ENCODE measurements around the gene SLC12A2. TPM values are rescaled to one million over a fixed set of nuclear protein-coding genes. Genes with fewer than 3 reads are reported as not detected.

The SLC12A2 gene
- total and polyA plus RNA-seq, 2 experiments from 2014 or later = 8.1 to 21.3 TPM

DNA sequence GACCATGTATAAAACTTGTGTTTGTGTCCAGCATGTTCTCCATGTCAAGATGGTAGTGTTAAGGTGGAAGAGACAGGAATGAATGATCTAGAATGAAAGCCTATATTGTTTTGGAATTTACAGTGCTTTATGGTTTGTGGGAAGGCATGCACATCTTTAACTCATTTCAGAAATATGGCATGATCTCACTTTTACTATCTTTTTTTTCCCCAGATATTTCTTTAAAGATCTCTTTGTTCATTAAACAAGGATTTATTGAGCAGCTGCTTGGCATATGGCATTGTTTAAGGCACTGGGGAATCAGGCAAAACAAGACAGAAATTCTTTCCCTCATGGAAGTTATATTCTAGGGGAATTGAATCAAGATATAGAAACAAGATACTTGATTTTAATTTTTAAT, 51.7 kb downstream of the SLC12A2 start (continued):
- TF ChIP-seq CREB1 (CRISPR knock-in tag; IDR thresholded peaks at IDR 0.05; ENCODE audit: low read depth) (no peak), ZNF331 (CRISPR knock-in tag; IDR thresholded peaks at IDR 0.05; ENCODE audit: low read depth) (no peak)
- TF ChIP-seq, protein P1, sequence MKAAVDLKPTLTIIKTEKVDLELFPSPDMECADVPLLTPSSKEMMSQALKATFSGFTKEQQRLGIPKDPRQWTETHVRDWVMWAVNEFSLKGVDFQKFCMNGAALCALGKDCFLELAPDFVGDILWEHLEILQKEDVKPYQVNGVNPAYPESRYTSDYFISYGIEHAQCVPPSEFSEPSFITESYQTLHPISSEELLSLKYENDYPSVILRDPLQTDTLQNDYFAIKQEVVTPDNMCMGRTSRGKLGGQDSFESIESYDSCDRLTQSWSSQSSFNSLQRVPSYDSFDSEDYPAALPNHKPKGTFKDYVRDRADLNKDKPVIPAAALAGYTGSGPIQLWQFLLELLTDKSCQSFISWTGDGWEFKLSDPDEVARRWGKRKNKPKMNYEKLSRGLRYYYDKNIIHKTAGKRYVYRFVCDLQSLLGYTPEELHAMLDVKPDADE (IDR thresholded peaks at IDR 0.05) = no peak

DNA sequence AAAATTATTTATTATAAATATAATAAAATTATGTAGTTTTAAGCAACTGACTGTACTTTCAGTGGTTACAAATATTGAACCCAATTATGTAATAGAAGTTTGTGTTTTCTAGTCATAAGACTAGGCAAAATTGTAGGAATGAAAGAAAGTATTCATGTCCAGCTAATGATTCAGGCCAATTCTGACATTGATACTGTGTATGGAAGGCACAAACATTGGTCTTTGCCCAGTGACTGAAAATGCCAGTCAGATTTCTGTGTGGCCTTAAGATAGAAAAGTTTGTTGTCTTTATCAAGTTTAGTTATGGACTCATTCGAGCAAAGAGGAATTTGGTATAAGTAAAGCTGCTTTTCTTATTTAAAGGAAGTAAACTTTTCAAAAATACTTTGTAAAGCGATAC, 60.3 kb downstream of the SLC12A2 start:
- H3K27ac Mint-ChIP-seq = no peak overlapping the region
- no peak overlapping the region for H3K4me2 ChIP-seq
- H3K4me1 ChIP-seq (ENCODE audit: insufficient read depth) = no peaks in the 10 kb centered on the region

DNA sequence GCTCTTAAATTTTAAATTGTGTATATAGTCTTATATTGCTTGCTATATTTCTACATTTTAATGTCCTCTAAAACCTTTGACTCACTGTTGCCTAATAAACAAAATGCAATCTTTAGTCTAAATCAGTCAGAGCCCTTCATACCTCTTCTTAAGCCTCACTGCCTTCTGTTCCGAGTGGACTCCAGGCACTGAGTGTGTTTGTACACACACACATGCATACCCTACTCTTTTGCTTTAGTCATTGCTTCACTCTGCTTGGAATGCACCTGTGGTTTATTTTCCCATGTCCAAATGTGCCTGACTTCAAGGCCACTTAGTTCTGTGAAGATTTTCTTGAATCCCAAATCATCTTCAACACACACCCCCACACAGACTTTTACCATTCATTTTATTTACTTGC, 60.9 kb downstream of the SLC12A2 start:
- no peak overlapping the region for H3K4me3 Mint-ChIP-seq
- no peaks in the 10 kb centered on the region for H3K9me3 Mint-ChIP-seq
- no peaks in the 10 kb centered on the region for H3F3A ChIP-seq (replicated peaks; ENCODE audit: low read depth)
- H3K27ac Mint-ChIP-seq = no peak overlapping the region
- H3K79me2 ChIP-seq (replicated peaks; ENCODE audit: insufficient read depth) = no peaks in the 10 kb centered on the region
- no peaks in the 10 kb centered on the region for H3K27me3 ChIP-seq (ENCODE audit: insufficient read depth)
- no peak for ATAC-seq
- no peaks in the 10 kb centered on the region for H3K36me3 ChIP-seq (ENCODE audit: insufficient read depth)
- no peaks in the 10 kb centered on the region for H3K4me1 ChIP-seq (ENCODE audit: insufficient read depth)
- H3K27me3 Mint-ChIP-seq (ENCODE audit: insufficient read depth, low read depth, poor library complexity) = peaks cover 2% of the 10 kb centered on the region
- no peak overlapping the region for H3K4me2 ChIP-seq
- H3K4me1 Mint-ChIP-seq = no peaks in the 10 kb centered on the region
- no peak overlapping the region for H3K27ac ChIP-seq (ENCODE audit: low read depth)
- no peak overlapping the region for H3K4me3 ChIP-seq
- H3K9me2 ChIP-seq (ENCODE audit: insufficient read depth) = no peaks in the 10 kb centered on the region
- H4K20me1 ChIP-seq (replicated peaks; ENCODE audit: insufficient read depth) = no peaks in the 10 kb centered on the region
- no peak for DNase-seq (ENCODE audit: low spot score)
- H2AFZ ChIP-seq = no peak overlapping the region
- H3K36me3 Mint-ChIP-seq (ENCODE audit: low read depth) = 0 out of 3 replicates have a peak, but pooled peaks cover 3% of the 10 kb centered on the region
- no peak for TF ChIP-seq NANOG (IDR thresholded peaks at IDR 0.05; ENCODE audit: borderline replicate concordance)
- no peak for TF ChIP-seq EZH2 (IDR thresholded peaks at IDR 0.05; ENCODE audit: low read depth, unreplicated experiment)
- no peak for TF ChIP-seq STAT1 (IDR thresholded peaks at IDR 0.05; ENCODE audit: unreplicated experiment)
- no peak for TF ChIP-seq ZNF331 (CRISPR knock-in tag; IDR thresholded peaks at IDR 0.05; ENCODE audit: low read depth)
- TF ChIP-seq ZNF114 (CRISPR knock-in tag; IDR thresholded peaks at IDR 0.05) = no peak
- TF ChIP-seq, protein P2, sequence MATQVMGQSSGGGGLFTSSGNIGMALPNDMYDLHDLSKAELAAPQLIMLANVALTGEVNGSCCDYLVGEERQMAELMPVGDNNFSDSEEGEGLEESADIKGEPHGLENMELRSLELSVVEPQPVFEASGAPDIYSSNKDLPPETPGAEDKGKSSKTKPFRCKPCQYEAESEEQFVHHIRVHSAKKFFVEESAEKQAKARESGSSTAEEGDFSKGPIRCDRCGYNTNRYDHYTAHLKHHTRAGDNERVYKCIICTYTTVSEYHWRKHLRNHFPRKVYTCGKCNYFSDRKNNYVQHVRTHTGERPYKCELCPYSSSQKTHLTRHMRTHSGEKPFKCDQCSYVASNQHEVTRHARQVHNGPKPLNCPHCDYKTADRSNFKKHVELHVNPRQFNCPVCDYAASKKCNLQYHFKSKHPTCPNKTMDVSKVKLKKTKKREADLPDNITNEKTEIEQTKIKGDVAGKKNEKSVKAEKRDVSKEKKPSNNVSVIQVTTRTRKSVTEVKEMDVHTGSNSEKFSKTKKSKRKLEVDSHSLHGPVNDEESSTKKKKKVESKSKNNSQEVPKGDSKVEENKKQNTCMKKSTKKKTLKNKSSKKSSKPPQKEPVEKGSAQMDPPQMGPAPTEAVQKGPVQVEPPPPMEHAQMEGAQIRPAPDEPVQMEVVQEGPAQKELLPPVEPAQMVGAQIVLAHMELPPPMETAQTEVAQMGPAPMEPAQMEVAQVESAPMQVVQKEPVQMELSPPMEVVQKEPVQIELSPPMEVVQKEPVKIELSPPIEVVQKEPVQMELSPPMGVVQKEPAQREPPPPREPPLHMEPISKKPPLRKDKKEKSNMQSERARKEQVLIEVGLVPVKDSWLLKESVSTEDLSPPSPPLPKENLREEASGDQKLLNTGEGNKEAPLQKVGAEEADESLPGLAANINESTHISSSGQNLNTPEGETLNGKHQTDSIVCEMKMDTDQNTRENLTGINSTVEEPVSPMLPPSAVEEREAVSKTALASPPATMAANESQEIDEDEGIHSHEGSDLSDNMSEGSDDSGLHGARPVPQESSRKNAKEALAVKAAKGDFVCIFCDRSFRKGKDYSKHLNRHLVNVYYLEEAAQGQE (IDR thresholded peaks at IDR 0.05; ENCODE audit: unreplicated experiment) = no peak
- TF ChIP-seq CREB1 (CRISPR knock-in tag; IDR thresholded peaks at IDR 0.05; ENCODE audit: low read depth) = no peak
- TF ChIP-seq, protein P3, sequence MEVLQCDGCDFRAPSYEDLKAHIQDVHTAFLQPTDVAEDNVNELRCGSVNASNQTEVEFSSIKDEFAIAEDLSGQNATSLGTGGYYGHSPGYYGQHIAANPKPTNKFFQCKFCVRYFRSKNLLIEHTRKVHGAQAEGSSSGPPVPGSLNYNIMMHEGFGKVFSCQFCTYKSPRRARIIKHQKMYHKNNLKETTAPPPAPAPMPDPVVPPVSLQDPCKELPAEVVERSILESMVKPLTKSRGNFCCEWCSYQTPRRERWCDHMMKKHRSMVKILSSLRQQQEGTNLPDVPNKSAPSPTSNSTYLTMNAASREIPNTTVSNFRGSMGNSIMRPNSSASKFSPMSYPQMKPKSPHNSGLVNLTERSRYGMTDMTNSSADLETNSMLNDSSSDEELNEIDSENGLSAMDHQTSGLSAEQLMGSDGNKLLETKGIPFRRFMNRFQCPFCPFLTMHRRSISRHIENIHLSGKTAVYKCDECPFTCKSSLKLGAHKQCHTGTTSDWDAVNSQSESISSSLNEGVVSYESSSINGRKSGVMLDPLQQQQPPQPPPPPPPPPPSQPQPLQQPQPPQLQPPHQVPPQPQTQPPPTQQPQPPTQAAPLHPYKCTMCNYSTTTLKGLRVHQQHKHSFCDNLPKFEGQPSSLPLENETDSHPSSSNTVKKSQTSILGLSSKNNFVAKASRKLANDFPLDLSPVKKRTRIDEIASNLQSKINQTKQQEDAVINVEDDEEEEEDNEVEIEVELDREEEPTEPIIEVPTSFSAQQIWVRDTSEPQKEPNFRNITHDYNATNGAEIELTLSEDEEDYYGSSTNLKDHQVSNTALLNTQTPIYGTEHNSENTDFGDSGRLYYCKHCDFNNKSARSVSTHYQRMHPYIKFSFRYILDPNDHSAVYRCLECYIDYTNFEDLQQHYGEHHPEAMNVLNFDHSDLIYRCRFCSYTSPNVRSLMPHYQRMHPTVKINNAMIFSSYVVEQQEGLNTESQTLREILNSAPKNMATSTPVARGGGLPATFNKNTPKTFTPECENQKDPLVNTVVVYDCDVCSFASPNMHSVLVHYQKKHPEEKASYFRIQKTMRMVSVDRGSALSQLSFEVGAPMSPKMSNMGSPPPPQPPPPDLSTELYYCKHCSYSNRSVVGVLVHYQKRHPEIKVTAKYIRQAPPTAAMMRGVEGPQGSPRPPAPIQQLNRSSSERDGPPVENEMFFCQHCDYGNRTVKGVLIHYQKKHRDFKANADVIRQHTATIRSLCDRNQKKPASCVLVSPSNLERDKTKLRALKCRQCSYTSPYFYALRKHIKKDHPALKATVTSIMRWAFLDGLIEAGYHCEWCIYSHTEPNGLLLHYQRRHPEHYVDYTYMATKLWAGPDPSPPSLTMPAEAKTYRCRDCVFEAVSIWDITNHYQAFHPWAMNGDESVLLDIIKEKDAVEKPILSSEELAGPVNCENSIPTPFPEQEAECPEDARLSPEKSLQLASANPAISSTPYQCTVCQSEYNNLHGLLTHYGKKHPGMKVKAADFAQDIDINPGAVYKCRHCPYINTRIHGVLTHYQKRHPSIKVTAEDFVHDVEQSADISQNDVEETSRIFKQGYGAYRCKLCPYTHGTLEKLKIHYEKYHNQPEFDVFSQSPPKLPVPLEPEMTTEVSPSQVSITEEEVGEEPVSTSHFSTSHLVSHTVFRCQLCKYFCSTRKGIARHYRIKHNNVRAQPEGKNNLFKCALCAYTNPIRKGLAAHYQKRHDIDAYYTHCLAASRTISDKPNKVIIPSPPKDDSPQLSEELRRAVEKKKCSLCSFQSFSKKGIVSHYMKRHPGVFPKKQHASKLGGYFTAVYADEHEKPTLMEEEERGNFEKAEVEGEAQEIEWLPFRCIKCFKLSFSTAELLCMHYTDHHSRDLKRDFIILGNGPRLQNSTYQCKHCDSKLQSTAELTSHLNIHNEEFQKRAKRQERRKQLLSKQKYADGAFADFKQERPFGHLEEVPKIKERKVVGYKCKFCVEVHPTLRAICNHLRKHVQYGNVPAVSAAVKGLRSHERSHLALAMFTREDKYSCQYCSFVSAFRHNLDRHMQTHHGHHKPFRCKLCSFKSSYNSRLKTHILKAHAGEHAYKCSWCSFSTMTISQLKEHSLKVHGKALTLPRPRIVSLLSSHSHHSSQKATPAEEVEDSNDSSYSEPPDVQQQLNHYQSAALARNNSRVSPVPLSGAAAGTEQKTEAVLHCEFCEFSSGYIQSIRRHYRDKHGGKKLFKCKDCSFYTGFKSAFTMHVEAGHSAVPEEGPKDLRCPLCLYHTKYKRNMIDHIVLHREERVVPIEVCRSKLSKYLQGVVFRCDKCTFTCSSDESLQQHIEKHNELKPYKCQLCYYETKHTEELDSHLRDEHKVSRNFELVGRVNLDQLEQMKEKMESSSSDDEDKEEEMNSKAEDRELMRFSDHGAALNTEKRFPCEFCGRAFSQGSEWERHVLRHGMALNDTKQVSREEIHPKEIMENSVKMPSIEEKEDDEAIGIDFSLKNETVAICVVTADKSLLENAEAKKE (CRISPR knock-in tag; IDR thresholded peaks at IDR 0.05) = no peak

More for the DNA sequence above, 60.3 kb downstream of the SLC12A2 start:
- DNase-seq (ENCODE audit: low spot score) (no peak), ATAC-seq (no peak)
- Mint-ChIP-seq H3K27me3 (ENCODE audit: insufficient read depth, low read depth, poor library complexity) (peaks cover 2% of the 10 kb centered on the region), H3K9me3 (no peaks in the 10 kb centered on the region), H3K4me1 (no peaks in the 10 kb centered on the region), H3K4me3 (no peak overlapping the region), H3K36me3 (ENCODE audit: low read depth) (0 out of 3 replicates have a peak, but pooled peaks cover 3% of the 10 kb centered on the region)
- Histone ChIP-seq H3K27ac (ENCODE audit: low read depth) (no peak overlapping the region), H3K9me2 (ENCODE audit: insufficient read depth) (no peaks in the 10 kb centered on the region), H3F3A (replicated peaks; ENCODE audit: low read depth) (no peaks in the 10 kb centered on the region), H3K27me3 (ENCODE audit: insufficient read depth) (no peaks in the 10 kb centered on the region), H4K20me1 (replicated peaks; ENCODE audit: insufficient read depth) (no peaks in the 10 kb centered on the region), H3K36me3 (ENCODE audit: insufficient read depth) (no peaks in the 10 kb centered on the region), H2AFZ (no peak overlapping the region), H3K79me2 (replicated peaks; ENCODE audit: insufficient read depth) (no peaks in the 10 kb centered on the region), H3K4me3 (no peak overlapping the region)
- TF ChIP-seq ZNF114 (CRISPR knock-in tag; IDR thresholded peaks at IDR 0.05) (no peak), CREB1 (CRISPR knock-in tag; IDR thresholded peaks at IDR 0.05; ENCODE audit: low read depth) (no peak)

Data from GM23338 (cell line).